Measurements from ENCODE around the gene TAF4B. TPM values are rescaled to one million over a fixed set of nuclear protein-coding genes. Genes with fewer than 3 reads are reported as not detected.

The TAF4B gene
- total RNA-seq, 1 experiment from 2014 or later, result 15.2 TPM

- ATAC-seq (peak; percentile 70), DNase-seq (ENCODE audit: low spot score) (peak; percentile 14)
- Mint-ChIP-seq H3K4me3 (no peak overlapping the region), H3K27me3 (ENCODE audit: low read depth) (no peaks in the 10 kb centered on the region), H3K9me3 (no peaks in the 10 kb centered on the region; the same call in 1 of the 2 replicates), H3K27ac (0 out of 2 replicates have a peak overlapping the region, but pooled peaks have one; percentile 47), H3K4me1 (0 out of 2 replicates have a peak, but pooled peaks cover 3% of the 10 kb centered on the region), H3K36me3 (peaks cover 27% of the 10 kb centered on the region)
- CTCF ChIA-PET, result no interaction called here
- TF ChIP-seq ATF1 (CRISPR knock-in tag; IDR thresholded peaks at IDR 0.05) (no peak), ZSCAN18 (CRISPR knock-in tag; IDR thresholded peaks at IDR 0.05) (no peak), ZNF121 (CRISPR knock-in tag; IDR thresholded peaks at IDR 0.05) (no peak), ETV6 (CRISPR knock-in tag; IDR thresholded peaks at IDR 0.05) (no peak), ZNF423 (CRISPR knock-in tag; IDR thresholded peaks at IDR 0.05) (no peak), FOXK1 (CRISPR knock-in tag; IDR thresholded peaks at IDR 0.05) (no peak), SMAD3 (CRISPR knock-in tag; IDR thresholded peaks at IDR 0.05; ENCODE audit: borderline replicate concordance) (no peak), ATF6 (CRISPR knock-in tag; IDR thresholded peaks at IDR 0.05) (no peak), IRF2 (CRISPR knock-in tag; IDR thresholded peaks at IDR 0.05; ENCODE audit: borderline replicate concordance, low read depth) (no peak), ZNF671 (CRISPR knock-in tag; IDR thresholded peaks at IDR 0.05) (no peak), GTF2I (CRISPR knock-in tag; conservative IDR thresholded peaks at IDR 0.05) (no peak), IRF1 (CRISPR knock-in tag; IDR thresholded peaks at IDR 0.05) (no peak)
- POLR2A ChIA-PET, result no interaction called here
Measured at GRCh38 chr18:26271917-26272549, 45.8 kb downstream of the TAF4B start.

GRCh38 chr18:26277374-26277773 lies 51.1 kb downstream of the TAF4B start:
- Mint-ChIP-seq H3K36me3 (peaks cover 41% of the 10 kb centered on the region), H3K27me3 (ENCODE audit: low read depth) (no peaks in the 10 kb centered on the region), H3K4me3 (no peak overlapping the region), H3K9me3 (peaks cover 11% of the 10 kb centered on the region), H3K4me1 (no peaks in the 10 kb centered on the region), H3K27ac (no peak overlapping the region; the same call in 1 of the 2 replicates)
- ATAC-seq (no peak), DNase-seq (ENCODE audit: low spot score) (no peak)
- ChIA-PET POLR2A (no interaction called here), CTCF (no interaction called here)
- TF ChIP-seq HMGA2 (CRISPR knock-in tag; IDR thresholded peaks at IDR 0.05), result no peak
- no peak for TF ChIP-seq E2F1 (CRISPR knock-in tag; IDR thresholded peaks at IDR 0.05)
- no peak for TF ChIP-seq ELF4 (CRISPR knock-in tag; IDR thresholded peaks at IDR 0.05; ENCODE audit: low read depth)
- TF ChIP-seq ATF6 (CRISPR knock-in tag; IDR thresholded peaks at IDR 0.05), result no peak
- no peak for TF ChIP-seq ZNF317 (CRISPR knock-in tag; IDR thresholded peaks at IDR 0.05; ENCODE audit: borderline replicate concordance, low read depth)
- no peak for TF ChIP-seq AFF4 (CRISPR knock-in tag; IDR thresholded peaks at IDR 0.05; ENCODE audit: borderline replicate concordance)
- no peak for TF ChIP-seq ZNF281 (CRISPR knock-in tag; IDR thresholded peaks at IDR 0.05)
- no peak for TF ChIP-seq ETV6 (CRISPR knock-in tag; IDR thresholded peaks at IDR 0.05)
- TF ChIP-seq ZBTB21 (CRISPR knock-in tag; IDR thresholded peaks at IDR 0.05; ENCODE audit: borderline replicate concordance), result no peak

All from WTC11 (cell line).